Kidney tubule cell (primary cell): ENCODE results near the gene PLXNB1.
A peak's percentile ranks its signal among the peaks of the same experiment; 100 is the strongest.
"Not testable (repeated sequence)": the region's sequence is repeated elsewhere in the genome, so short reads cannot be mapped to it uniquely, and the experiment has no call there.

Experiments used
- DNase-seq: peaks from one replicate; pipeline ENCODE4 v3.0.0-alpha.2; 2018; ENCODE audit warnings: low spot score

PLXNB1 gene

GRCh38 chr3:48404440-48405342 lies 25.2 kb downstream of the PLXNB1 start:
- DNase-seq, result no peak

GRCh38 chr3:48403533-48404439 lies 26.1 kb downstream of the PLXNB1 start:
- no peak for DNase-seq

GRCh38 chr3:48402907-48403306 lies 27.0 kb downstream of the PLXNB1 start:
- no peak for DNase-seq

- peak; percentile 80 for DNase-seq
Measured at GRCh38 chr3:48402281-48402732, 27.6 kb downstream of the PLXNB1 start.

- DNase-seq, result not testable (repeated sequence)
Measured at GRCh38 chr3:48401434-48401901, 28.4 kb downstream of the PLXNB1 start.

- peak; percentile 76 for DNase-seq
Measured at GRCh38 chr3:48400824-48401433, 29.0 kb downstream of the PLXNB1 start.

GRCh38 chr3:48399387-48400172 lies 30.3 kb downstream of the PLXNB1 start:
- peak; percentile 23 for DNase-seq

GRCh38 chr3:48398701-48399386 lies 31.0 kb downstream of the PLXNB1 start:
- no peak for DNase-seq

- DNase-seq, result no peak
Measured at GRCh38 chr3:48397767-48398681, 31.9 kb downstream of the PLXNB1 start.

- DNase-seq, result no peak
Measured at GRCh38 chr3:48395714-48396113, 34.2 kb downstream of the PLXNB1 start.

- DNase-seq, result no peak
Measured at GRCh38 chr3:48394391-48394790, 35.5 kb downstream of the PLXNB1 start.

- no peak for DNase-seq
Measured at GRCh38 chr3:48388966-48389365, 40.9 kb downstream of the PLXNB1 start.

- DNase-seq, result no peak
Measured at GRCh38 chr3:48387634-48388033, 42.3 kb downstream of the PLXNB1 start.

GRCh38 chr3:48372862-48373435 lies 56.9 kb downstream of the PLXNB1 start:
- DNase-seq, result no peak

GRCh38 chr3:48372377-48372770 lies 57.5 kb downstream of the PLXNB1 start:
- DNase-seq, result no peak

GRCh38 chr3:48371651-48372376 lies 58.1 kb downstream of the PLXNB1 start, which contains the start of gene FBXW12:
Gene FBXW12 (plus strand): TSS chr3:48372219. CDS start chr3:48372768, 549 bp downstream.
- no peak for DNase-seq

GRCh38 chr3:48370333-48370713 lies 59.6 kb downstream of the PLXNB1 start:
- no peak for DNase-seq

GRCh38 chr3:48369693-48370332 lies 60.1 kb downstream of the PLXNB1 start:
- no peak for DNase-seq
